CD4-positive, alpha-beta T cell treated with Interleukin-4 for 4 hours (primary cell): ENCODE data around the gene SYT17.
A peak's percentile ranks its signal among the peaks of the same experiment; 100 is the strongest.
"Not testable (repeated sequence)": the region's sequence is repeated elsewhere in the genome, so short reads cannot be mapped to it uniquely, and the experiment has no call there.

ENCODE experiments used
- DNase-seq: peaks from one replicate; pipeline ENCODE4 v3.0.0-alpha.2; 2020

The SYT17 gene

GRCh38 chr16:19174478-19174877 is 6.4 kb downstream of the SYT17 start:
- no peak for DNase-seq

GRCh38 chr16:19175492-19176262 is 7.6 kb downstream of the SYT17 start:
- no peak for DNase-seq

- DNase-seq: no peak
Observed at GRCh38 chr16:19177111-19177739, 9.2 kb downstream of the SYT17 start.

GRCh38 chr16:19179546-19180490 is 11.8 kb downstream of the SYT17 start:
- DNase-seq: peak; percentile 21

GRCh38 chr16:19180741-19181140 is 12.7 kb downstream of the SYT17 start:
- no peak for DNase-seq

GRCh38 chr16:19182481-19182880 is 14.4 kb downstream of the SYT17 start:
- DNase-seq: no peak

GRCh38 chr16:19183187-19183586 is 15.1 kb downstream of the SYT17 start:
- DNase-seq: no peak

- no peak for DNase-seq
Observed at GRCh38 chr16:19184823-19185509, 16.9 kb downstream of the SYT17 start.

GRCh38 chr16:19185510-19185851 is 17.4 kb downstream of the SYT17 start:
- DNase-seq: no peak

- no peak for DNase-seq
Observed at GRCh38 chr16:19186408-19186807, 18.4 kb downstream of the SYT17 start.

- not testable (repeated sequence) for DNase-seq
Observed at GRCh38 chr16:19187961-19188360, 19.9 kb downstream of the SYT17 start.

- DNase-seq: no peak
Observed at GRCh38 chr16:19188406-19188805, 20.4 kb downstream of the SYT17 start.

- DNase-seq: no peak
Observed at GRCh38 chr16:19192865-19193264, 24.8 kb downstream of the SYT17 start.

GRCh38 chr16:19196871-19197270 is 28.8 kb downstream of the SYT17 start:
- DNase-seq: no peak

- DNase-seq: no peak
Observed at GRCh38 chr16:19203374-19203966, 35.4 kb downstream of the SYT17 start.

- DNase-seq: no peak
Observed at GRCh38 chr16:19210280-19210924, 42.4 kb downstream of the SYT17 start.

GRCh38 chr16:19210968-19211367 is 42.9 kb downstream of the SYT17 start:
- DNase-seq: no peak

GRCh38 chr16:19212059-19212458 is 44.0 kb downstream of the SYT17 start:
- no peak for DNase-seq

- no peak for DNase-seq
Observed at GRCh38 chr16:19213885-19214284, 45.8 kb downstream of the SYT17 start.

GRCh38 chr16:19215705-19216104 is 47.7 kb downstream of the SYT17 start:
- DNase-seq: no peak

GRCh38 chr16:19218581-19218980 is 50.5 kb downstream of the SYT17 start:
- DNase-seq: no peak

- DNase-seq: no peak
Observed at GRCh38 chr16:19219836-19220235, 51.8 kb downstream of the SYT17 start.
